Fibroblast of lung (primary cell): Measurements from ENCODE around the gene CERK. TPM values are rescaled to one million over a fixed set of nuclear protein-coding genes. Genes with fewer than 3 reads are reported as not detected.

ENCODE experiments used
- DNase-seq, 2 donors: peaks; one replicate each; pipeline versions ENCODE4 v3.0.0 to v3.0.0-alpha.2; 2010; ENCODE audit warnings: low read depth in 2 of 2
- H2AFZ ChIP-seq: 2 replicates; pipeline ENCODE4 v1.5.1; 2012; ENCODE audit warnings: low read length, control low read depth, inconsistent platforms
- H3K27ac ChIP-seq: 2 replicates; pipeline ENCODE4 v1.5.1; 2011; ENCODE audit warnings: low read length, control low read depth; ENCODE audit not compliant: insufficient read depth
- H3K27me3 ChIP-seq: 2 replicates; pipeline ENCODE4 v1.5.1; 2011; ENCODE audit warnings: mild to moderate bottlenecking, low read length; ENCODE audit not compliant: control insufficient read depth, insufficient read depth
- H3K36me3 ChIP-seq: 2 replicates; pipeline ENCODE4 v1.5.1; 2011; ENCODE audit warnings: low read length; ENCODE audit not compliant: control insufficient read depth, insufficient read depth
- H3K4me1 ChIP-seq: 2 replicates; pipeline ENCODE4 v1.5.1; 2011; ENCODE audit warnings: low read length; ENCODE audit not compliant: control insufficient read depth, insufficient read depth; ENCODE audit errors: extremely low read depth
- H3K4me2 ChIP-seq: 2 replicates; pipeline ENCODE4 v1.5.1; 2011; ENCODE audit warnings: low read length, control low read depth; ENCODE audit not compliant: insufficient read depth; ENCODE audit errors: extremely low read depth
- H3K4me3 ChIP-seq, 4 experiments: fragments of 200-600 bp in 1 of 4; sonication (generic) in 1 of 4; replicated peaks in 1 of 4; 2 replicates each; pipeline ENCODE4 v1.5.1; 2011 to 2016; ENCODE audit warnings: low read length in 4 of 4, low read depth in 3 of 4, mild to moderate bottlenecking in 3 of 4, control low read depth in 2 of 4, inconsistent platforms in 1 of 4, mixed read lengths in 1 of 4; ENCODE audit not compliant: insufficient read depth in 1 of 4; ENCODE audit errors: control extremely low read depth in 1 of 4
- H3K79me2 ChIP-seq: 2 replicates; pipeline ENCODE4 v1.5.1; 2012; ENCODE audit warnings: mild to moderate bottlenecking, low read length, inconsistent platforms; ENCODE audit not compliant: control insufficient read depth, insufficient read depth
- H3K9ac ChIP-seq: 2 replicates; pipeline ENCODE4 v1.5.1; 2011; ENCODE audit warnings: mild to moderate bottlenecking, low read length, control low read depth; ENCODE audit not compliant: insufficient read depth
- H3K9me3 ChIP-seq: 2 replicates; pipeline ENCODE4 v1.5.1; 2012; ENCODE audit warnings: low read depth, low read length; ENCODE audit not compliant: control insufficient read depth, insufficient read depth
- H4K20me1 ChIP-seq: 2 replicates; pipeline ENCODE4 v1.5.1; 2011; ENCODE audit warnings: low read length; ENCODE audit not compliant: control insufficient read depth, insufficient read depth; ENCODE audit errors: extremely low read depth
- EZH2 ChIP-seq: IDR thresholded peaks from 2 replicates; pipeline ENCODE4 v1.5.1; 2012; ENCODE audit warnings: low read length, control low read depth, mild to moderate bottlenecking; ENCODE audit errors: missing control alignments
- polyA plus RNA-seq, 2 donors: library from polyadenylated mRNA; depleted of rRNA in 1 of 2; stranded (reverse) in 1 of 2; unstranded in 1 of 2; fragments of >200 nt; gene quantifications; 2 replicates each; pipeline ENCODE4 v1.2.1, GENCODE V29; 2011 to 2012; ENCODE audit warnings: missing spikeins in 1 of 2
- total RNA-seq: library from RNA; depleted of rRNA; stranded (reverse); fragments of >200 nt; gene quantifications from 2 replicates; pipeline ENCODE4 v1.2.1, GENCODE V29; 2014
- TF ChIP-seq, protein P1 (sequence below), 2 donors: IDR thresholded peaks in 1 of 2; conservative IDR thresholded peaks in 1 of 2; 1 replicate in 1 of 2; 2 replicates in 1 of 2; pipeline ENCODE4 v1.5.1; 2011 to 2012; ENCODE audit warnings: low read length in 2 of 2, control low read depth in 1 of 2, inconsistent platforms in 1 of 2, low read depth in 1 of 2, mild to moderate bottlenecking in 1 of 2

Gene CERK
- total and polyA plus RNA-seq, 2 donors (not counting 1 experiment from before 2014, with no cell fraction given) = 19.5 to 24.9 TPM

DNA sequence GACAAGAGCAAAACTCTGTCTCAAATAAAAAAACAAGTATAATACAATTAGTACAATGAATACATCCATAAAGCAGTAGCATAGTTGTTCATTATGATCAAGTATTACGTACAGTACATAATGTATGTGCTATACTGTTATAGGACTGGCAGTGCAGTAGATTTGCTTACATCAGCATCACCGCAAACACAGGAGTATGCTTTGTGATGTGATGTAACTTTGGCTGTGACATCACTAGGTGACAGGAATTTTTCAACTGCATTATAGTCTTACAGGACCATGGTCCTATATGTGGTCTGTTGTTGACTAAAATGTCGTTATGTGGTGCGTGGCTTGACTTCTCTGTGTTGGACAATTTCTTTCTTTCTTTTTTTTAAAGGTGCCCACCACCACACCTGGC is 41.0 kb upstream of the CERK start:
- no peaks in the 10 kb centered on the region for H3K27me3 ChIP-seq
- no peak overlapping the region for H3K27ac ChIP-seq
- H3K4me3 ChIP-seq = no peak overlapping the region
- H3K9me3 ChIP-seq = no peaks in the 10 kb centered on the region
- no peak overlapping the region for H3K4me2 ChIP-seq
- no peaks in the 10 kb centered on the region for H4K20me1 ChIP-seq
- no peaks in the 10 kb centered on the region for H3K36me3 ChIP-seq
- no peak overlapping the region for H3K9ac ChIP-seq
- H3K4me1 ChIP-seq = no peaks in the 10 kb centered on the region
- no peak for DNase-seq
- TF ChIP-seq, protein P1, sequence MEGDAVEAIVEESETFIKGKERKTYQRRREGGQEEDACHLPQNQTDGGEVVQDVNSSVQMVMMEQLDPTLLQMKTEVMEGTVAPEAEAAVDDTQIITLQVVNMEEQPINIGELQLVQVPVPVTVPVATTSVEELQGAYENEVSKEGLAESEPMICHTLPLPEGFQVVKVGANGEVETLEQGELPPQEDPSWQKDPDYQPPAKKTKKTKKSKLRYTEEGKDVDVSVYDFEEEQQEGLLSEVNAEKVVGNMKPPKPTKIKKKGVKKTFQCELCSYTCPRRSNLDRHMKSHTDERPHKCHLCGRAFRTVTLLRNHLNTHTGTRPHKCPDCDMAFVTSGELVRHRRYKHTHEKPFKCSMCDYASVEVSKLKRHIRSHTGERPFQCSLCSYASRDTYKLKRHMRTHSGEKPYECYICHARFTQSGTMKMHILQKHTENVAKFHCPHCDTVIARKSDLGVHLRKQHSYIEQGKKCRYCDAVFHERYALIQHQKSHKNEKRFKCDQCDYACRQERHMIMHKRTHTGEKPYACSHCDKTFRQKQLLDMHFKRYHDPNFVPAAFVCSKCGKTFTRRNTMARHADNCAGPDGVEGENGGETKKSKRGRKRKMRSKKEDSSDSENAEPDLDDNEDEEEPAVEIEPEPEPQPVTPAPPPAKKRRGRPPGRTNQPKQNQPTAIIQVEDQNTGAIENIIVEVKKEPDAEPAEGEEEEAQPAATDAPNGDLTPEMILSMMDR (conservative IDR thresholded peaks at IDR 0.05 in 1 of 2, IDR thresholded peaks at IDR 0.05 in 1 of 2; ENCODE audit: low read depth in 1 of 2, low read length in 2 of 2) = no peak
- TF ChIP-seq EZH2 = no peak
- H2AFZ ChIP-seq = no peak overlapping the region
- H3K79me2 ChIP-seq = peaks cover 31% of the 10 kb centered on the region

DNA sequence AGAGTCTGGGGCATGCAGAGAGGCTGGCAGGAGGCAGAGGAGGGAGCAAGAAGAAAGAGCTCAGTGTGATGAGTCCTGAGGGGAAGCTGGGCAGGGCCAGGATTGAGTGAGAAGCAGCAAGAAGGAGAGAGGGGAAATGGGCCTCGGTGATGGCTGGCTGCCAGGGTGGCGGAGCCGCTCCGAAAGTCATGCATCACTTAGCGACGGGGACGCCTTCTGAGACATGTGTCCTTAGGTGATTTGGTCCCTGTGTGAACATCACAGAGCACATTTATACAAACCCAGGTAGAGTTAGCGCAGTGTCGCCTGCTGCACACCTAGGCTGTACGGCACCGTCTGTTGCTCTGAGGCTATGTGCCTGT is 39.5 kb upstream of the CERK start:
- H3K36me3 ChIP-seq = no peaks in the 10 kb centered on the region
- H3K4me1 ChIP-seq = peaks cover 2% of the 10 kb centered on the region
- H3K27ac ChIP-seq = no peak overlapping the region
- H3K79me2 ChIP-seq = peaks cover 35% of the 10 kb centered on the region
- H4K20me1 ChIP-seq = no peaks in the 10 kb centered on the region
- no peak overlapping the region for H2AFZ ChIP-seq
- no peaks in the 10 kb centered on the region for H3K27me3 ChIP-seq
- H3K4me3 ChIP-seq = no peak overlapping the region
- no peak for DNase-seq
- H3K9ac ChIP-seq = no peak overlapping the region
- no peak for TF ChIP-seq EZH2
- TF ChIP-seq, protein P1 (conservative IDR thresholded peaks at IDR 0.05 in 1 of 2, IDR thresholded peaks at IDR 0.05 in 1 of 2; ENCODE audit: low read depth in 1 of 2, low read length in 2 of 2) = no peak
- no peaks in the 10 kb centered on the region for H3K9me3 ChIP-seq
- H3K4me2 ChIP-seq = no peak overlapping the region

DNA sequence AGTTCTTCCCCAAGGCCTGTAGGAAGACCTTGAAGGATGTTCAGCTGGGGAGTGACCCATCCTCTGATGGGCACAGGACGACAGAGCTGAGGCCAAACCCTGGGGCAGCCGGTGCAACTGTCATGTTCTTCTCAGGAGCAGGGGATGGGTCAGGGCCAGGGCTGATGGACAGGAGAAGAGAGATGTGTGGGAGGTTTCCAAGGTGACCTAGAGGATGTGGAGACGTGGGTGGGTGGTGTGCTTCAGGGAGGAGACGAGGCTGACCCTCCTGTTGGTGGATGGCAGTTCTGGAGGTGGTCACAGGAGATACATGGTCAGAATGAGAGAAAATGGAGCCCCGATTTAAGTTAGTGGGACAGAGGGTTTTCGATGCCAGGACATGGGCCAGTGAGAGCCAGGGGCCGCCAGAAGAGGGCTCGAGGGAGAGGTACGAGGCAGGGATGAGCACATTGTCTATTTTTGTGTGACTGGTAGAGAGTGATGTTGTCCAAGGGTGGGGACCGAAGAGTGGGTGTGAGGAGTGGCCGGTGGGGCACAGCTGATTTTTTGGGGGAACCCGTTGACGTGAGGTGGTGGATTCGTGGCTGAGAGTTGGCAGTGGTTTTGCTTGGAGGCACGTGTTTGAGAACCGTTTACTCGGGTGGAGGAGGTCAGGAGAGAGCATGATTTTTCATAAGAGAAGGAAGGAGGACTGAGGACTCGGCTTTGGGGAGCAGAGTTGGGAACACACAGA is 39.0 kb upstream of the CERK start:
- H3K4me1 ChIP-seq = peaks cover 2% of the 10 kb centered on the region
- H4K20me1 ChIP-seq = no peaks in the 10 kb centered on the region
- H3K79me2 ChIP-seq = peaks cover 35% of the 10 kb centered on the region
- no peak overlapping the region for H3K4me2 ChIP-seq
- H3K9ac ChIP-seq = no peak overlapping the region
- H3K27ac ChIP-seq = no peak overlapping the region
- no peak overlapping the region for H2AFZ ChIP-seq
- H3K4me3 ChIP-seq = no peak overlapping the region
- no peak for DNase-seq
- no peak for TF ChIP-seq EZH2
- TF ChIP-seq, protein P1 (conservative IDR thresholded peaks at IDR 0.05 in 1 of 2, IDR thresholded peaks at IDR 0.05 in 1 of 2; ENCODE audit: low read depth in 1 of 2, low read length in 2 of 2) = no peak
- H3K27me3 ChIP-seq = no peaks in the 10 kb centered on the region
- H3K9me3 ChIP-seq = no peaks in the 10 kb centered on the region
- no peaks in the 10 kb centered on the region for H3K36me3 ChIP-seq
